Measurements from ENCODE around the gene DACT2.

The DACT2 gene

DNA sequence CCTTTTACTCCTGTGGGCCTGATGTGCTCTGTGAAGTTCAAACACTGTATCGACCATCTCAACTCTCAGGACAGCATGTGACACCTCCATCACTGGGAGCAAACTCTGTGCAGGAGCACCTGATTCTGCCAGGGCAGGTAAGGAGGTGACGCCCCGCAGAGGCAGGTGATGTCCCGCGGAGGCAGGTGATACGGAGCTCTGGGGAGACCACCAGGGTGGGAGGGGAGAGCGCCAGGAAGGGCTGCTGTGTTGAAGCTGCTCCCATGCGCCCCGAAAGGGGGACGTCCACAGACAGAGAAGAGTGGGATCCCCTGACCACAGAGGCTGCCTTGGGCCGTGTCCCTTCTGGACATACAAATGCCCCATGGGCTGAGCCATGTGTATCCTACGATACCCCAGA, 58.3 kb downstream of the DACT2 start:
- DNase-seq: no peak

DNA sequence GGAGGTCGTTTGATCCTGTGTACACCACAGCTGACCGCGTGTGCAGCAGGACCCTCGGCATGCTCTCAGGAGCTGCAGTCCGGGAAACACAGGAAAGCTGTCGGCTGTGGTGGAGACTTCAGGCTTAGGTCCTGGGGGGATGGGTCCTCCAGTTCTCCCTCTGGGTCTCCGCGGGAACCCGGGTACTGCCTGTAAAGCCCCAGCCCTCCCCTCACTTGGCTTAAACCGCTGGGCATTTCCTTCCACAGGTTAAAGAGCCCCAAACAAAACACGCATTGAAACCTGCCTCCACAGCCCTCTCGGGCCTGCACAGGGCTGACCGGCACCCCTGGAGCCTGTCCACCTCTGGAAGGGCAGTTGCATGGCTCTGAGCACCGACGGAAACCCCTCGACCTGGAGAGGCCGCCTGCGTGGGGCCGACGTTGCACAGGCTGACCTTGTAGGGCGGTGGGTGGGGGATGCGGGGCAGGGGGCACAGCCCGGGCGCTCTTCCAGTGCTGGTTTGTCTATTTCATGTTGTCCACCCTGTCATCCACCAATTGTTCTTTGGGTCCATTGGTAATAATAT, 59.1 kb downstream of the DACT2 start:
- DNase-seq: no peak

DNA sequence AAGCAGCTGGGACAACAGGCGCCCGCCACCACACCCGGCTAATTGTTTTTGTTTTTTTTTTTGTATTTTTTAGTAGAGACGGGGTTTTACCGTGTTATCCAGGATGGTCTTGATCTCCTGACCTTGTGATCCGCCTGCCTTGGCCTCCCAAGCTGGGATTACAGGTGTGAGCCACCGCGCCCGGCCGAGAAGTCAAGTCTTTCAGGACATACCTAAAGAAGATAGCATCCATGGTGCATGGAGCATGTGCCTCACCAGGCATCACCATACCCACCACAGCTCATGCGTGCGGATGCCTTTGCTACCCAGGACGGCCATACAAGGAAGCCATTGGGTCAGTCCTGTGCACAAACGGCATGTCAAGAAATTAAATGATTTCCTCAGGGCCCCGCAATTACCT, 60.8 kb downstream of the DACT2 start:
- DNase-seq: no peak

DNA sequence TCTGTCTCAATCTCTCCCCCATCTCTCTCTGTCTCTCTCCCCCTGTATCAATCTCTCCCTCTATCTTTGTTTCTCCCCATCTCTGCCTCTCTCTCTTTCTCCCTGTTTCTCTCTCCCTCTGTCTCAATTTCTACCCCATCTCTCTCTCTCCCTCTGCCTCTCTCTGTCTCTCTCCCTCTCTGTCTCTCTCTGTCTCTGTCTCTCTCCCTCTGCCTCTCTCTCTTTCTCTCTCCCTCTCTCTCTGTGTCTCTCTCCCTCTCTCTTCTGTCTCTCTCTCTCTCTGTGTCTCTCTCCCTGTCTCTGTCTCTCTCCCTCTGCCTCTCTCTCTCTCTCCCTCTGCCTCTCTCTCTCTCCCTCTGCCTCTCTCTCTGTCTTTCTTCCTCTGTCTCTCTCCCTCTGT, 62.6 kb downstream of the DACT2 start:
- no peak for DNase-seq

All from NCI-H524 (cell line).